H9 (cell line): ENCODE measurements around the gene CRHR1. TPM values are rescaled to one million over a fixed set of nuclear protein-coding genes. Genes with fewer than 3 reads are reported as not detected.

Experiments
- DNase-seq: peaks from one replicate; pipeline ENCODE4 v3.0.0-alpha.2; 2017
- H2AFZ ChIP-seq: one replicate; pipeline ENCODE4 v1.6.1; 2013; ENCODE audit warnings: mild to moderate bottlenecking, low read length, control low read depth, moderate library complexity
- H2AK5ac ChIP-seq: 2 replicates; pipeline ENCODE4 v1.6.1; 2013; ENCODE audit warnings: low read length, control low read depth, mixed read lengths; ENCODE audit not compliant: insufficient read length
- H2BK120ac ChIP-seq: one replicate; pipeline ENCODE4 v1.6.1; 2013; ENCODE audit warnings: low read depth, mild to moderate bottlenecking, low read length, control low read depth, inconsistent platforms; ENCODE audit not compliant: poor library complexity, severe bottlenecking
- H2BK12ac ChIP-seq: 2 replicates; pipeline ENCODE4 v1.6.1; 2013; ENCODE audit warnings: low read length, control low read depth, mixed read lengths, low read depth; ENCODE audit not compliant: insufficient read length
- H2BK15ac ChIP-seq: 2 replicates; pipeline ENCODE4 v1.6.1; 2013; ENCODE audit warnings: low read depth, low read length, control low read depth
- H2BK20ac ChIP-seq: one replicate; pipeline ENCODE4 v1.6.1; 2013; ENCODE audit warnings: low read depth, mild to moderate bottlenecking, low read length, control low read depth, inconsistent platforms; ENCODE audit not compliant: poor library complexity, severe bottlenecking
- H2BK5ac ChIP-seq: 2 replicates; pipeline ENCODE4 v1.6.1; 2013; ENCODE audit warnings: low read length, control low read depth, mixed read lengths; ENCODE audit not compliant: insufficient read length
- H3K14ac ChIP-seq: 2 replicates; pipeline ENCODE4 v1.6.1; 2013; ENCODE audit warnings: low read length, control low read depth; ENCODE audit not compliant: insufficient read depth
- H3K18ac ChIP-seq: 2 replicates; pipeline ENCODE4 v1.6.1; 2013; ENCODE audit warnings: low read depth, mild to moderate bottlenecking, mixed read lengths, low read length, control low read depth; ENCODE audit not compliant: insufficient read length
- H3K23ac ChIP-seq: 2 replicates; pipeline ENCODE4 v1.6.1; 2013; ENCODE audit warnings: low read length, control low read depth, mixed read lengths, low read depth; ENCODE audit not compliant: insufficient read length
- H3K23me2 ChIP-seq: 2 replicates; pipeline ENCODE4 v1.6.1; 2013; ENCODE audit warnings: low read depth, mild to moderate bottlenecking, mixed read lengths, low read length, control low read depth; ENCODE audit not compliant: insufficient read length, poor library complexity, severe bottlenecking
- H3K27ac ChIP-seq: 2 replicates; pipeline ENCODE4 v1.5.1; 2013; ENCODE audit warnings: low read length, control low read depth, mixed read lengths, low read depth; ENCODE audit not compliant: insufficient read length
- H3K27me3 ChIP-seq: 2 replicates; pipeline ENCODE4 v1.6.1; 2013; ENCODE audit warnings: low read length, control low read depth, inconsistent platforms; ENCODE audit not compliant: insufficient read depth
- H3K4ac ChIP-seq: 2 replicates; pipeline ENCODE4 v1.6.1; 2013; ENCODE audit warnings: low read depth, mild to moderate bottlenecking, control low read depth, inconsistent platforms, low read length, moderate library complexity
- H3K4me1 ChIP-seq: 2 replicates; pipeline ENCODE4 v1.6.1; 2013; ENCODE audit warnings: low read length, control low read depth, inconsistent platforms; ENCODE audit not compliant: insufficient read depth
- H3K4me2 ChIP-seq: 2 replicates; pipeline ENCODE4 v1.6.1; 2013; ENCODE audit warnings: low read length, control low read depth, mixed read lengths; ENCODE audit not compliant: insufficient read length, insufficient read depth
- H3K56ac ChIP-seq: 2 replicates; pipeline ENCODE4 v1.6.1; 2013; ENCODE audit warnings: low read depth, mild to moderate bottlenecking, mixed read lengths, low read length, control low read depth; ENCODE audit not compliant: insufficient read length
- H3K79me1 ChIP-seq: 2 replicates; pipeline ENCODE4 v1.6.1; 2013; ENCODE audit warnings: low read depth, mild to moderate bottlenecking, moderate library complexity, low read length, control low read depth, inconsistent platforms; ENCODE audit not compliant: insufficient read depth, poor library complexity, severe bottlenecking
- H3K79me2 ChIP-seq: 2 replicates; pipeline ENCODE4 v1.6.1; 2013; ENCODE audit warnings: low read length, control low read depth, inconsistent platforms; ENCODE audit not compliant: insufficient read depth
- H3K9ac ChIP-seq: 2 replicates; pipeline ENCODE4 v1.6.1; 2013; ENCODE audit warnings: low read length, control low read depth, mixed read lengths; ENCODE audit not compliant: insufficient read length; ENCODE audit errors: extremely low read depth
- H3K9me3 ChIP-seq: one replicate; pipeline ENCODE4 v1.6.1; 2013; ENCODE audit warnings: low read depth, low read length, inconsistent platforms; ENCODE audit not compliant: control insufficient read depth
- H3T11ph ChIP-seq: one replicate; pipeline ENCODE4 v1.6.1; 2013; ENCODE audit warnings: mild to moderate bottlenecking, low read length, control low read depth, inconsistent platforms
- H4K20me1 ChIP-seq: one replicate; pipeline ENCODE4 v1.6.1; 2013; ENCODE audit not compliant: control insufficient read depth, insufficient read length, insufficient read depth
- H4K5ac ChIP-seq: 2 replicates; pipeline ENCODE4 v1.6.1; 2013; ENCODE audit warnings: low read depth, mild to moderate bottlenecking, mixed read lengths, low read length, control low read depth; ENCODE audit not compliant: insufficient read length
- H4K8ac ChIP-seq: replicated peaks from 2 replicates; pipeline ENCODE4 v1.6.1; 2013; ENCODE audit warnings: low read length, control low read depth, mixed read lengths, low read depth; ENCODE audit not compliant: insufficient read length
- H4K91ac ChIP-seq: 2 replicates; pipeline ENCODE4 v1.6.1; 2013; ENCODE audit warnings: low read depth, mild to moderate bottlenecking, moderate library complexity, mixed read lengths, low read length, control low read depth; ENCODE audit not compliant: insufficient read length
- H3K27ac Mint-ChIP-seq, 3 experiments: 2 replicates in 2 of 3; 3 replicates in 1 of 3; pipeline ENCODE4 v1.8.0; 2020 to 2021; ENCODE audit warnings: mixed read lengths in 3 of 3, mild to moderate bottlenecking in 1 of 3, moderate library complexity in 1 of 3
- H3K27me3 Mint-ChIP-seq: 2 replicates; pipeline ENCODE4 v1.8.0; 2021; ENCODE audit warnings: low read depth, mild to moderate bottlenecking, moderate library complexity, mixed read lengths
- H3K36me3 Mint-ChIP-seq, 3 experiments: 2 replicates in 2 of 3; 3 replicates in 1 of 3; pipeline ENCODE4 v1.8.0; 2020 to 2021; ENCODE audit warnings: low read depth in 3 of 3, mixed read lengths in 3 of 3; ENCODE audit not compliant: insufficient read depth in 1 of 3
- H3K4me1 Mint-ChIP-seq, 2 experiments: 2 replicates each; pipeline ENCODE4 v1.8.0; 2020; ENCODE audit warnings: mixed read lengths in 2 of 2
- H3K4me3 Mint-ChIP-seq, 2 experiments: 2 replicates in 1 of 2; 3 replicates in 1 of 2; pipeline ENCODE4 v1.8.0; 2020 to 2021; ENCODE audit warnings: mild to moderate bottlenecking in 2 of 2, mixed read lengths in 2 of 2, moderate library complexity in 1 of 2
- H3K9me3 Mint-ChIP-seq, 2 experiments: 2 replicates in 1 of 2; 3 replicates in 1 of 2; pipeline ENCODE4 v1.8.0; 2020; ENCODE audit warnings: mild to moderate bottlenecking in 2 of 2, mixed read lengths in 2 of 2, moderate library complexity in 1 of 2
- WGBS: extraction: QIAGEN DNeasy Blood & Tissue Kit; methylation state at CpG from one replicate; pipeline ENCODE4 v1.1.7; 2013; ENCODE audit warnings: missing lambda C conversion rate, low lambda C conversion rate, mixed read lengths; ENCODE audit not compliant: insufficient read length; ENCODE audit errors: extremely low coverage; 5-methylcytosine and 5-hydroxymethylcytosine counted together
- total RNA-seq: library from RNA; stranded (reverse); gene quantifications from 2 replicates; pipeline ENCODE4 v1.2.1, GENCODE V29; 2021
- TF ChIP-seq, protein P1 (sequence below): fragments of 200-600 bp; sonication (generic); conservative IDR thresholded peaks from 3 replicates; pipeline ENCODE4 v1.8.0; 2021; ENCODE audit warnings: antibody characterized with exemption, mild to moderate bottlenecking

CRHR1 gene
- total RNA-seq, 1 experiment from 2014 or later = 0.52 TPM

DNA sequence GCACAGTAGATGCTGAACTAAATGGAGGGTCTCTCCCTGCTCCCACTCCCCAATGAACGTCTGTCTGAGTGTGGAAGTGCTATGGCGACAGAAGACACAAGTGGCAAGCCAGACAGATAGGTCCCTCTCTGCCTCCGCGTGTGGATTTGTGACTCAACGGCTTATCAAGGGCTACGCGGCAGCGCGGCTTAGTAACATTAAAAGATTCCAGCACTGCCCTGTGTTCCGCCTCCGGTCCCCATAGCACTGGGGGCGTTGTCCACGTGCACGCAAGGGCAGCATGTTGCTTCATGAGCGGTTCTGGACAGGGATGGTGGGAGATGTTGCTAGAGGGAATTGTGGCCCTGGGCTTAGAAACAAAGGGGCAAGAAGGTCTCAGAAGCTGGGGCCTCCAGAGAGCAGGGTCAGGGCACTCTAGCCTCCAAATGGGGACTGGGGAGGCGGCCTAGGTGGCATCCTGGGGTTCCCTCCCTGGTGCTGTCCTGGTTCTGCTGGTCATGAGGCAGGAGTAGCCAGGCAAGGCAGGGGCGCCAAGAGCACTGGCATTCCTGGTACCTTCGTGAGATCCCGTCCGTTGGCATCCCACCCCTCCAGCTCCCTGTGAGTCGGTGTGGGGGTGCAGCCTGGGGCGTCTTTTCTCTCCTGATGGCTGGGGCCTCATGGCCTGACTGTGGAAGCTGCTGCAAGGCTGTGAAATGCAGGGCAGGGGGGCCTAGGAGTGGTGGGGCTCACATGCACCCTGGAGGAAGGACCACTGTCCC, 9.1 kb downstream of the CRHR1 start:
- no peak for DNase-seq
- Histone ChIP-seq H2BK120ac (no peak overlapping the region), H3K18ac (no peak overlapping the region), H3K4ac (no peak overlapping the region), H3K23me2 (no peaks in the 10 kb centered on the region), H2AFZ (no peak overlapping the region), H3K4me1 (no peaks in the 10 kb centered on the region), H3T11ph (no peak overlapping the region), H3K14ac (no peak overlapping the region), H3K79me1 (no peaks in the 10 kb centered on the region), H2BK12ac (no peak overlapping the region), H2BK15ac (no peak overlapping the region), H2BK20ac (no peak overlapping the region), H3K9ac (no peak overlapping the region), H3K56ac (no peak overlapping the region), H2BK5ac (no peak overlapping the region), H3K27ac (no peak overlapping the region), H3K9me3 (no peaks in the 10 kb centered on the region), H3K79me2 (no peaks in the 10 kb centered on the region), H3K4me2 (no peak overlapping the region), H4K8ac (no peak overlapping the region), H4K5ac (no peak overlapping the region), H4K20me1 (no peaks in the 10 kb centered on the region), H2AK5ac (no peak overlapping the region), H3K23ac (no peak overlapping the region), H4K91ac (no peak overlapping the region), H3K27me3 (no peaks in the 10 kb centered on the region; the same call in 1 of the 2 replicates)
- Mint-ChIP-seq H3K27me3 (peaks cover 77% of the 10 kb centered on the region), H3K27ac (no peak overlapping the region), H3K9me3 (no peaks in the 10 kb centered on the region), H3K36me3 (no peaks in the 10 kb centered on the region; a peak in 2 of 7 replicates), H3K4me1 (peaks cover 15 to 48% of the 10 kb centered on the region in 2 experiments), H3K4me3 (no peak overlapping the region)
- no CpG with 5 or more reads among the region's 22 CpGs for WGBS
- TF ChIP-seq, protein P1, sequence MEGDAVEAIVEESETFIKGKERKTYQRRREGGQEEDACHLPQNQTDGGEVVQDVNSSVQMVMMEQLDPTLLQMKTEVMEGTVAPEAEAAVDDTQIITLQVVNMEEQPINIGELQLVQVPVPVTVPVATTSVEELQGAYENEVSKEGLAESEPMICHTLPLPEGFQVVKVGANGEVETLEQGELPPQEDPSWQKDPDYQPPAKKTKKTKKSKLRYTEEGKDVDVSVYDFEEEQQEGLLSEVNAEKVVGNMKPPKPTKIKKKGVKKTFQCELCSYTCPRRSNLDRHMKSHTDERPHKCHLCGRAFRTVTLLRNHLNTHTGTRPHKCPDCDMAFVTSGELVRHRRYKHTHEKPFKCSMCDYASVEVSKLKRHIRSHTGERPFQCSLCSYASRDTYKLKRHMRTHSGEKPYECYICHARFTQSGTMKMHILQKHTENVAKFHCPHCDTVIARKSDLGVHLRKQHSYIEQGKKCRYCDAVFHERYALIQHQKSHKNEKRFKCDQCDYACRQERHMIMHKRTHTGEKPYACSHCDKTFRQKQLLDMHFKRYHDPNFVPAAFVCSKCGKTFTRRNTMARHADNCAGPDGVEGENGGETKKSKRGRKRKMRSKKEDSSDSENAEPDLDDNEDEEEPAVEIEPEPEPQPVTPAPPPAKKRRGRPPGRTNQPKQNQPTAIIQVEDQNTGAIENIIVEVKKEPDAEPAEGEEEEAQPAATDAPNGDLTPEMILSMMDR = no peak
